ENCODE data around the gene PCDH9. TPM values are rescaled to one million over a fixed set of nuclear protein-coding genes. Genes with fewer than 3 reads are reported as not detected.

PCDH9 gene
- total RNA-seq, 1 experiment from 2014 or later, result 4.2 TPM

GRCh38 chr13:66348745-66349690 lies 881.1 kb downstream of the PCDH9 start:
- ATAC-seq (no peak), DNase-seq (ENCODE audit: low read depth, low spot score) (no peak)
- Histone ChIP-seq H3K36me3 (ENCODE audit: control insufficient read depth, insufficient read depth, low read length) (no peaks in the 10 kb centered on the region), H3K27me3 (ENCODE audit: control insufficient read depth, insufficient read depth, low read length) (no peaks in the 10 kb centered on the region), H3K4me1 (ENCODE audit: control insufficient read depth, insufficient read depth, low read length) (no peaks in the 10 kb centered on the region; the same call in 1 of the 2 replicates), H3K9me3 (ENCODE audit: control insufficient read depth, insufficient read depth, low read depth, low read length) (no peaks in the 10 kb centered on the region), H3K4me3 (ENCODE audit: low read depth in 2 of 2, low read length in 2 of 2) (no peak overlapping the region), H3K27ac (ENCODE audit: low read length) (peak overlapping the region; percentile 44; the same call in 1 of the 2 replicates)
- BruUV-seq (replicated peaks), result no TSS peak
- intact Hi-C loops (cut with micrococcal nuclease; ENCODE audit: unreplicated experiment), result no loop called here
- no peak for TF ChIP-seq TCF7L2 (IDR thresholded peaks at IDR 0.05; ENCODE audit: low read depth, low read length)
- TF ChIP-seq SIN3A (IDR thresholded peaks at IDR 0.05; ENCODE audit: borderline replicate concordance, insufficient read depth, low read depth, low read length), result no peak
- TF ChIP-seq, protein P1, sequence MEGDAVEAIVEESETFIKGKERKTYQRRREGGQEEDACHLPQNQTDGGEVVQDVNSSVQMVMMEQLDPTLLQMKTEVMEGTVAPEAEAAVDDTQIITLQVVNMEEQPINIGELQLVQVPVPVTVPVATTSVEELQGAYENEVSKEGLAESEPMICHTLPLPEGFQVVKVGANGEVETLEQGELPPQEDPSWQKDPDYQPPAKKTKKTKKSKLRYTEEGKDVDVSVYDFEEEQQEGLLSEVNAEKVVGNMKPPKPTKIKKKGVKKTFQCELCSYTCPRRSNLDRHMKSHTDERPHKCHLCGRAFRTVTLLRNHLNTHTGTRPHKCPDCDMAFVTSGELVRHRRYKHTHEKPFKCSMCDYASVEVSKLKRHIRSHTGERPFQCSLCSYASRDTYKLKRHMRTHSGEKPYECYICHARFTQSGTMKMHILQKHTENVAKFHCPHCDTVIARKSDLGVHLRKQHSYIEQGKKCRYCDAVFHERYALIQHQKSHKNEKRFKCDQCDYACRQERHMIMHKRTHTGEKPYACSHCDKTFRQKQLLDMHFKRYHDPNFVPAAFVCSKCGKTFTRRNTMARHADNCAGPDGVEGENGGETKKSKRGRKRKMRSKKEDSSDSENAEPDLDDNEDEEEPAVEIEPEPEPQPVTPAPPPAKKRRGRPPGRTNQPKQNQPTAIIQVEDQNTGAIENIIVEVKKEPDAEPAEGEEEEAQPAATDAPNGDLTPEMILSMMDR (IDR thresholded peaks at IDR 0.05), result no peak
- TF ChIP-seq REST (IDR thresholded peaks at IDR 0.05; ENCODE audit: insufficient read depth in 1 of 2, low read depth in 2 of 2, low read length in 1 of 2), result no peak
- no peak for TF ChIP-seq POLR2AphosphoS5 (IDR thresholded peaks at IDR 0.05; ENCODE audit: low read depth, low read length)
- ChIA-PET CTCF (no interaction called here), POLR2A (no interaction called here)
- in situ Hi-C loops (cut with HindIII; ENCODE audit: low pct_unique_long_range_greater_than_20kb, low sequenced_read_pairs), result no loop called here

GRCh38 chr13:66347486-66348117 lies 882.5 kb downstream of the PCDH9 start:
- Histone ChIP-seq H3K4me1 (ENCODE audit: control insufficient read depth, insufficient read depth, low read length) (no peaks in the 10 kb centered on the region), H3K27me3 (ENCODE audit: control insufficient read depth, insufficient read depth, low read length) (no peaks in the 10 kb centered on the region), H3K27ac (ENCODE audit: low read length) (peak overlapping the region; percentile 23; the same call in 1 of the 2 replicates), H3K4me3 (ENCODE audit: low read depth in 2 of 2, low read length in 2 of 2) (no peak overlapping the region), H3K9me3 (ENCODE audit: control insufficient read depth, insufficient read depth, low read depth, low read length) (no peaks in the 10 kb centered on the region), H3K36me3 (ENCODE audit: control insufficient read depth, insufficient read depth, low read length) (no peaks in the 10 kb centered on the region)
- CTCF ChIA-PET, result no interaction called here
- no TSS peak for BruUV-seq (replicated peaks)
- no peak for ATAC-seq
- POLR2A ChIA-PET, result no interaction called here
- intact Hi-C loops (cut with micrococcal nuclease; ENCODE audit: unreplicated experiment), result no loop called here
- TF ChIP-seq, protein P1 (IDR thresholded peaks at IDR 0.05), result no peak
- TF ChIP-seq POLR2AphosphoS5 (IDR thresholded peaks at IDR 0.05; ENCODE audit: low read depth, low read length) (no peak), TCF7L2 (IDR thresholded peaks at IDR 0.05; ENCODE audit: low read depth, low read length) (no peak), REST (IDR thresholded peaks at IDR 0.05; ENCODE audit: insufficient read depth in 1 of 2, low read depth in 2 of 2, low read length in 1 of 2) (no peak), SIN3A (IDR thresholded peaks at IDR 0.05; ENCODE audit: borderline replicate concordance, insufficient read depth, low read depth, low read length) (no peak)
- DNase-seq (ENCODE audit: low read depth, low spot score), result no peak
- in situ Hi-C loops (cut with HindIII; ENCODE audit: low pct_unique_long_range_greater_than_20kb, low sequenced_read_pairs), result no loop called here
